Renal cortex interstitium (tissue), 11 donors: ENCODE measurements around the gene USP47. TPM values are rescaled to one million over a fixed set of nuclear protein-coding genes. Genes with fewer than 3 reads are reported as not detected.

Experiments
- DNase-seq, 11 donors: peaks; one replicate each; pipeline ENCODE4 v3.0.0-alpha.2; 2013; ENCODE audit warnings: low read depth in 9 of 11, low spot score in 4 of 11; ENCODE audit errors: extremely low read depth in 1 of 11
- polyA plus RNA-seq, 3 donors: library from polyadenylated mRNA; unstranded; fragments of 120-200 nt; gene quantifications; one replicate each; pipeline ENCODE4 v1.2.1, GENCODE V29; 2013; ENCODE audit not compliant: insufficient read length in 3 of 3

The USP47 gene
- polyA plus RNA-seq, 3 donors, result 79.7 to 94.1 (median 91.5) TPM

- DNase-seq, result no peak
These were observed 56.9 kb downstream of the USP47 start for GRCh38 chr11:11898648-11899047.

GRCh38 chr11:11899401-11899800, 57.6 kb downstream of the USP47 start:
- DNase-seq, result no peak

GRCh38 chr11:11901929-11902328, 60.2 kb downstream of the USP47 start:
- no peak for DNase-seq

GRCh38 chr11:11909727-11910126, 68.0 kb downstream of the USP47 start:
- DNase-seq, result no peak

- no peak for DNase-seq
These were observed 68.8 kb downstream of the USP47 start for GRCh38 chr11:11910541-11910940.

- no peak for DNase-seq
These were observed 71.6 kb downstream of the USP47 start for GRCh38 chr11:11913395-11913794.

GRCh38 chr11:11915625-11916024, 73.9 kb downstream of the USP47 start:
- DNase-seq, result no peak

GRCh38 chr11:11916981-11917399, 75.2 kb downstream of the USP47 start:
- no peak for DNase-seq

- no peak for DNase-seq
These were observed 82.1 kb downstream of the USP47 start for GRCh38 chr11:11923828-11924227.

GRCh38 chr11:11929920-11930319, 88.1 kb downstream of the USP47 start:
- DNase-seq, result no peak

GRCh38 chr11:11931461-11932055, 89.8 kb downstream of the USP47 start:
- DNase-seq, result peak in 9 of 11 donors; percentile 6 to 43 (median 24)

GRCh38 chr11:11935536-11935935, 93.8 kb downstream of the USP47 start:
- no peak for DNase-seq

- DNase-seq, result no peak
These were observed 95.7 kb downstream of the USP47 start for GRCh38 chr11:11937433-11937832.

GRCh38 chr11:11937957-11938356, 96.2 kb downstream of the USP47 start:
- DNase-seq, result no peak

GRCh38 chr11:11940551-11940950, 98.8 kb downstream of the USP47 start:
- DNase-seq, result no peak

- DNase-seq, result no peak
These were observed 100.9 kb downstream of the USP47 start for GRCh38 chr11:11942668-11943067.

GRCh38 chr11:11944444-11944843, 102.7 kb downstream of the USP47 start:
- no peak for DNase-seq

GRCh38 chr11:11946180-11946579, 104.4 kb downstream of the USP47 start:
- no peak for DNase-seq

- no peak for DNase-seq
These were observed 105.1 kb downstream of the USP47 start for GRCh38 chr11:11946878-11947277.

- no peak for DNase-seq
These were observed 106.1 kb downstream of the USP47 start for GRCh38 chr11:11947825-11948224.

GRCh38 chr11:11948242-11948947, 106.6 kb downstream of the USP47 start:
- DNase-seq, result no peak
